Measurements from ENCODE around the gene MXI1. TPM values are rescaled to one million over a fixed set of nuclear protein-coding genes. Genes with fewer than 3 reads are reported as not detected.
"Not testable (repeated sequence)": the region's sequence is repeated elsewhere in the genome, so short reads cannot be mapped to it uniquely, and the experiment has no call there.

Gene MXI1
- total RNA-seq, 1 donor from 2014 or later: 58.8 TPM

- no peak for DNase-seq (ENCODE audit: low spot score)
Measured at GRCh38 chr10:110239892-110240291, 32.5 kb downstream of the MXI1 start.

GRCh38 chr10:110241407-110241806, 34.0 kb downstream of the MXI1 start:
- no peak for DNase-seq (ENCODE audit: low spot score)

- DNase-seq (ENCODE audit: low spot score): no peak
Measured at GRCh38 chr10:110241841-110242240, 34.4 kb downstream of the MXI1 start.

- DNase-seq (ENCODE audit: low spot score): no peak
Measured at GRCh38 chr10:110242511-110242910, 35.1 kb downstream of the MXI1 start.

- no peak for DNase-seq (ENCODE audit: low spot score)
Measured at GRCh38 chr10:110244550-110244949, 37.1 kb downstream of the MXI1 start.

- not testable (repeated sequence) for DNase-seq (ENCODE audit: low spot score)
Measured at GRCh38 chr10:110247833-110248232, 40.4 kb downstream of the MXI1 start.

- DNase-seq (ENCODE audit: low spot score): not testable (repeated sequence)
Measured at GRCh38 chr10:110249489-110249888, 42.1 kb downstream of the MXI1 start.

- DNase-seq (ENCODE audit: low spot score): not testable (repeated sequence)
Measured at GRCh38 chr10:110251392-110251791, 44.0 kb downstream of the MXI1 start.

- no peak for DNase-seq (ENCODE audit: low spot score)
Measured at GRCh38 chr10:110252151-110252550, 44.7 kb downstream of the MXI1 start.

- DNase-seq (ENCODE audit: low spot score): no peak
Measured at GRCh38 chr10:110254467-110254866, 47.1 kb downstream of the MXI1 start.

- no peak for DNase-seq (ENCODE audit: low spot score)
Measured at GRCh38 chr10:110258542-110258941, 51.1 kb downstream of the MXI1 start.

- DNase-seq (ENCODE audit: low spot score): no peak
Measured at GRCh38 chr10:110259317-110259716, 51.9 kb downstream of the MXI1 start.

GRCh38 chr10:110260746-110261477, 53.5 kb downstream of the MXI1 start:
- no peak for DNase-seq (ENCODE audit: low spot score)

- DNase-seq (ENCODE audit: low spot score): no peak
Measured at GRCh38 chr10:110263164-110263563, 55.8 kb downstream of the MXI1 start.

- no peak for DNase-seq (ENCODE audit: low spot score)
Measured at GRCh38 chr10:110265573-110266193, 58.3 kb downstream of the MXI1 start.

- DNase-seq (ENCODE audit: low spot score): no peak
Measured at GRCh38 chr10:110267276-110267675, 59.9 kb downstream of the MXI1 start.

- no peak for DNase-seq (ENCODE audit: low spot score)
Measured at GRCh38 chr10:110268442-110268841, 61.0 kb downstream of the MXI1 start.

GRCh38 chr10:110268971-110269370, 61.6 kb downstream of the MXI1 start:
- no peak for DNase-seq (ENCODE audit: low spot score)

GRCh38 chr10:110269374-110270318, 62.2 kb downstream of the MXI1 start:
- DNase-seq (ENCODE audit: low spot score): peak; percentile 50

GRCh38 chr10:110272995-110273394, 65.6 kb downstream of the MXI1 start:
- DNase-seq (ENCODE audit: low spot score): not testable (repeated sequence)

- peak; percentile 38 for DNase-seq (ENCODE audit: low spot score)
Measured at GRCh38 chr10:110273474-110273873, 66.1 kb downstream of the MXI1 start.

GRCh38 chr10:110274072-110274627, 66.7 kb downstream of the MXI1 start:
- no peak for DNase-seq (ENCODE audit: low spot score)

Measured in mucosa of gallbladder (tissue), 1 donor.